DND-41 (cell line): Measurements from ENCODE around the gene TRIML2.

ENCODE experiments used
- EZH2 ChIP-seq: IDR thresholded peaks from 3 replicates; pipeline ENCODE4 v1.6.1; 2012; ENCODE audit warnings: borderline replicate concordance, low read depth, mild to moderate bottlenecking, moderate library complexity, low read length, inconsistent platforms; ENCODE audit not compliant: severe bottlenecking
- TF ChIP-seq, protein P1 (sequence below): IDR thresholded peaks from 2 replicates; pipeline ENCODE4 v1.5.1; 2012; ENCODE audit warnings: borderline replicate concordance, low read length, moderate library complexity, mild to moderate bottlenecking; ENCODE audit not compliant: poor library complexity, severe bottlenecking; ENCODE audit errors: extremely low read depth

DNA sequence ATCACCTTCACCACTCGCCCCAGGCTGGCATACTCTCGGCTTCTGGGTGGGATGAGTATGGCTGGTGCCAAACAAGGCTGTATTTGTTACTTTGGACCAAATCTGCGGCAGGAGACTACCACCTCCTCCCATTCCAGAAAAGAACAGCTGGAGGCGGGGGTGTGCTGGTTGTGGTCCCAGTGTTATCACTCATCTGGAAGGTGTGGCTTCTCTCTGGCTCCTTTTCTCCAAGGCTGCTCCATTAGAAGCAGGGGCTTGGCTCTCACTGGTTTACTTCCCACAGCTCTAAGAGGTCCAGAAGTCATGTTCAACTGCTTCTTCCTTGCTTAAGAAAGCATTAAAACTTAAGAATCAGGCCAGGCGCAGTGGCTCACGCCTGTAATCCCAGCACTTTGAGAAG, 2.6 kb upstream of the TRIML2 start:
- TF ChIP-seq, protein P1, sequence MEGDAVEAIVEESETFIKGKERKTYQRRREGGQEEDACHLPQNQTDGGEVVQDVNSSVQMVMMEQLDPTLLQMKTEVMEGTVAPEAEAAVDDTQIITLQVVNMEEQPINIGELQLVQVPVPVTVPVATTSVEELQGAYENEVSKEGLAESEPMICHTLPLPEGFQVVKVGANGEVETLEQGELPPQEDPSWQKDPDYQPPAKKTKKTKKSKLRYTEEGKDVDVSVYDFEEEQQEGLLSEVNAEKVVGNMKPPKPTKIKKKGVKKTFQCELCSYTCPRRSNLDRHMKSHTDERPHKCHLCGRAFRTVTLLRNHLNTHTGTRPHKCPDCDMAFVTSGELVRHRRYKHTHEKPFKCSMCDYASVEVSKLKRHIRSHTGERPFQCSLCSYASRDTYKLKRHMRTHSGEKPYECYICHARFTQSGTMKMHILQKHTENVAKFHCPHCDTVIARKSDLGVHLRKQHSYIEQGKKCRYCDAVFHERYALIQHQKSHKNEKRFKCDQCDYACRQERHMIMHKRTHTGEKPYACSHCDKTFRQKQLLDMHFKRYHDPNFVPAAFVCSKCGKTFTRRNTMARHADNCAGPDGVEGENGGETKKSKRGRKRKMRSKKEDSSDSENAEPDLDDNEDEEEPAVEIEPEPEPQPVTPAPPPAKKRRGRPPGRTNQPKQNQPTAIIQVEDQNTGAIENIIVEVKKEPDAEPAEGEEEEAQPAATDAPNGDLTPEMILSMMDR: no peak
- TF ChIP-seq EZH2: no peak
